ENCODE results near the gene SPEF2.

SPEF2 gene

DNA sequence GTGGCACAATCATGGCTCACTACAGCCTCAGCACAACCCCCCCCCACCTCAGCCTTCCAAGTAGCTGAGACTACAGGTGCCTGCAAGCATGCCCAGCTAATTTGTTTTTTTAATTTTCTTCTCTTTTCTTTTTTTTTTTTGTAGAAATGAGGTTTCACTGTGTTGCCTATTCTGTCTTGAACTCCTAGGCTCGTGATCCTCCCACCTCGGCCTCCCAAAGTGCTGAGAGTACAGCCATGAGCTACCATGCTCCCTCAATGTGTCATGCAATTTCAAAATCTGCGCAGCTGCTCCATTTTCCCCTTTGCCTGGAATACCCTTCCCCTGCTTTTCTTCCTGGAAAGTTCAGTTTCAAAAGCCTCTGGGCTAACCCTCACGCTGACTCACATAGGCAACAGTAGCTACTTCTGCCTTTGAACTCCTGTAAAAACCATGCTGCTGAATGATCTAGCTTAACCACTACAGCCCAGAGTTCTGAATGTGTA is 168.0 kb downstream of the SPEF2 start:
- no peak for DNase-seq

DNA sequence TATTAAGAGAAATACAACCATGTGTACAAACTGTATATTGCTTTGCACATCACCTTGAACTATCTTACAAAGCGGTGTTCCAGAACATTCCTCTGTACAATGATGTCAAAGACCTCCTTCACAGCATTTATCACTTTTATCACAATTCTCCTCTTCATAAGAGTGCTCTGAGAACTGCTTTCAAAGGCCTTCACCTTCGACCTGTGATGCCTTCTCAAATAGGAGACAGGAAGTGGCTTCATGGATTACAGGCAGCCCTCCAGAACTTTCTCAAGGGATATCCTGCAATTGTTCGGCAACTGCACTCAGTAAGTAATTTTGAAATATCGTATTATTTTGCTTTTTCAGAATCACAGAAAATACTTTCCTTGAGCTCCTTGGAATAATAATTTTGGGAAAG is 171.1 kb downstream of the SPEF2 start:
- DNase-seq = no peak

DNA sequence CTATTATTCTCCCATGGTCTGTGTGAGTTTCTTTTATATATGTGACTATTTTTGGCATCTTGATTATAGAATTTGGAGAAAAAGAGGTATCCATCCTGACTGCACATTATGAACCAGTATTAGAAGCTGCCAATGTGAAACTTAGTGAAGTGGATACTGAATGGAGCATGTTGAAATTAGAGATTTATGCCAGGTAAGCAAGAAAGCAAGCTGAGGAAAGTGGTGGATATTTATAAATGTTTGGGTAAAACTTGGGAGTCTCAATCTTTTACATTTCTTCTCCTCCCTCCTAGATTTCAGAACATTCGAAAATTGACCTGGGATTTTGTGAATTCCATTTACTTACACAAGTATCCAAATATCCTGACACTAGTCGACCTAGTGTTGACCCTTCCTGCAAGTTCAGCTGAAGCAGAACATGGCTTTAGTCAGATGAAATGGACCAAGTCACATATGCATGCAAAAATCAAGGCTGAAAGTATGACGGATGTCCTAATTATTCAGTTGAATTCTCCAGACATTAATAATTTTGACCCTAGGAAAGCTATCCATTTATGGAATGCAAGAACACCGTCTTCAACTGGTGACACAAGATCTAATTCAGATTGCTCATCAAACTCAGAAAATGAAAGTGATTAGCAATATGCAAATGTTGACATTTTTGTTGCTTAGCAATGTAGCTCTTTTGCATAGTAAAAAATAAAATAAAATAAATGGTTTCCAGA is 172.2 kb downstream of the SPEF2 start:
- DNase-seq = peak; percentile 88

DNA sequence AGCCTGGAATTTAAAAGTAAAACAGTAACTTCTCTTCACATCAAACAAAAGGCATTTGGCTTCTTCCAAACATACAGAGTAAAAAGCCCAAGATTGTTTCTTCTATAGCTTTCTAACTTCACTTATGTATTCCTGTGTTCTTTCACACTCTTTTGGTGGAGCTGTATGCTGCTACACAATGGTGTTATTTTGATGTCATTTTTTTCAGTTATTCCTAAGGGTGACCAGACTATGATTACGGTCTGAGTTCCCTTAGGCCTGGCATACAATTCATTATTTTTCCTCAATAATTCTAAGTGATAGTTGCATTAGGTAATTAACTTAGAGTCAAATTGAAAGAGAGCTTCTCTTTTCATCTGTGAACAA is 172.8 kb downstream of the SPEF2 start:
- no peak for DNase-seq

DNA sequence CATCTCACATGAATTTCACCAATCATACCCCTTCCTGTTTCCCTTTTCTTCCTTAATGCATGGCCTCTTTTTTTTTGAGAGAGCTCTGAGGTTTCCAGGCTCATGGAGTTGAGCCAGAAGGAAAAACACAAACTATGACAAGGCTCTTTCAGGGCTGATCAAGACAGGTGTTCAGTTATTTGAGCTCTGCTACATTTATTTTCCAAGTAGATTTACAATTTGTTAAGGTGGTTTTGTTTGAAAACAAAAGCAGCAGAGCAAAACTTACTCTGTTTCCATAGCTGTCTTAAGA is 176.6 kb downstream of the SPEF2 start:
- no peak for DNase-seq

DNA sequence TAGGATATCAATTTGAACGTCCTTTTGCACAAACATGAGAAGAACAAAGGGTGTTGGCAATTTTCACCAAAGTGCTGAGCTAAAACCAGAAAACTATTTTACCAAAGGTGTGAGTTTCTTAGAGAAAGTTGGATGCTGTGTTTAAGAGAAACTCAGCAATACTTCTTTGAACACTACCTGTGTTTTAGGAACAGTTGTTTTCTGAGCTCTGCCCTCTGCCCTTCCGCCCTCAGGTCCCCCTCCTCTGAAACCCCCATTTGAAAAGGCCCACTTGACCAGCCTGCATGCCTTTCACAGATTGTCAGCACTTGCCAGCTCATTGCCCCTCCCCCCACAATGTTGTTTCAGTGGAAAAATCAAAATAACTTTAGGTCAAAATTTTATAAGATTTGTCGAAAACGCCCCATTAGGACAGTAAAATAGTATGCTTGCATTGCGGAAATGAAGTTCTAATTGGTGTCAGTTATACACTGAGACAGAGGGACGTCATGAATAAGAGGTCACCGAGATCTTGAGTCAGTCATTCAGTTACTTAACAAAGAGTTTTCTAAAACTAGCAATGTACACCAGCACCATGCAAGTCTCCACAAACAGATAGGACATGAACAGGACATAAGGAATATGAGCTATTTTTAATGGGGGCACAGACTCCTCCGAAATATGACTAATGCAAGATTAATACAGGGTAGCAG is 177.2 kb downstream of the SPEF2 start:
- no peak for DNase-seq

DNA sequence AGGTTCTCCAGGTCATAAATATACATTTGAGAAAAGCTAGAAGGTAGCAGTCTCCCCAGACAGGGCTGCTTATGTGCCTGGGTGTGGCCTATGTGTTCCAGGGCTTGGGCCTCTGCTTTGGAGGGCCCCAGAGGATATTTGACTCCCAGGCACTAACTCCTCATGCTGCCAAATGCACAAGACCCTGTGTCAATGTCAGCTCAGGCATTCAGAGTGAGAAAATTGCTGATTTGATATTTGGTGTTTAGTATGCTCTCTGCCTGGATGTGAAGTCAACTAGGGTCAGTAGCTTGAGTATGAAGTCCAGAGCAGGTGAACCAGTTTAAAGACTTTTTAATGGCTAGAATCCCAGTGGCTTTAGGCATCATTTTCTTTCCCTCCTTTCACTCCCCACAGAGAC is 181.5 kb downstream of the SPEF2 start:
- DNase-seq = no peak

DNA sequence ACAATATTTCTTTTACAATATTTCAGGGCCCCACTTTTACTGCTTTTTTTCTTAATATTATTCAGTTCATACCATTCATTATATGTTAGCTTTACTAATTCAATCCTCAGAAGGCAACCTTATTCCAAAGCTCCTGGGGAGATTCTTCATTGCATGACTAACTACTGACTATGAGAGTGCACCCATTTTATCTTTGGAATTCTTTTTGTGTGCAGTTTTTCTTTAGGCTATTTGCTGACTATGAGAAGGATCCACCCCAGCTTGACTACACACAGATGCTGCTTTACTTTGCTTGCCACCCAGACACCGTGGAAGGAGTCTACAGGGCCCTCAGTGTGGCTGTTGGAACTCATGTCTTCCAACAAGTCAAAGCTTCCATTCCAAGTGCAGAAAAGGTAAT is 182.1 kb downstream of the SPEF2 start:
- DNase-seq = no peak

DNA sequence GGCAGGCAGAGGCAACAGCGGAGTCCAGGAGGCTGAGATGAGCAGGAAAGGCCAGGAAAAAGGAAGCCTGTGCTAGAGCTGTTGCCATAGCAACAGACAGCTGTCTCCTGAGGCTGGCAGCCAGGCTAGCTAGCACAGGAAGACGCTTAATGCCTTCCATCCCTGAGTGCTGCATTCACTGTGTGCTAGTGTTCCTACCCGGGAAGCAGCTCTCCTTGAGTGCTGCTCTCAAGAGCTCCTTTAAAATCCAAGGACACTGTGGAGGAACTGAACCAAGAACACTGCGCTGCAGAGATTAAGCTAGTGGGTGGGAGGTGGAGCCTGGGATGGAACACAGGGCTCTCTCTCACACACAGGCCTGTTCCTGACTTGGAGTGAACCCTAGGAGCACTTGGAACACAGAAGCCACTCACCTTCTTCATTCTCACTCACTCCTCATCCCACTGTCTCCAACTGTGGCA is 185.6 kb downstream of the SPEF2 start:
- DNase-seq = peak; percentile 72

DNA sequence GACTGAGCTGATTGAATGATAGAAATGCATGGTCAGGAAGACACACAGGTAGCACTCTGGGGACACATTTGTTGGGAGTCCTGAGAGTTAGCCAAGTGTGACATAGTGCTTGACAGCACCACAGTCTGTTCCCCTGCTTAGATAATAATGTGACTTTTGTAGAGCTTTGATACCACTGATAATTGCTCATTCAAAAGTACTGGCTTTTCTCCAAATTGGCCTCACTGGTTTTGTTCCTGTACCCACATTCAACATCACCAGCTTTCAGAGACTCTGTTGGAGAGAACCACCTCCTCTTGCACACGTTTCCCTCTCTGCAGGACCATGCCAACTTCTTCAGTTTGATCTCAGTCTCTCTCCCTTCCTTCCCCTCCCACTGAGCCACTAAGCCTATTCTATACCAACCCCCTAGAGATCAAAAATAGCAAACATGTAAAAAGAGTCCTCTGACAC is 186.6 kb downstream of the SPEF2 start:
- no peak for DNase-seq

DNA sequence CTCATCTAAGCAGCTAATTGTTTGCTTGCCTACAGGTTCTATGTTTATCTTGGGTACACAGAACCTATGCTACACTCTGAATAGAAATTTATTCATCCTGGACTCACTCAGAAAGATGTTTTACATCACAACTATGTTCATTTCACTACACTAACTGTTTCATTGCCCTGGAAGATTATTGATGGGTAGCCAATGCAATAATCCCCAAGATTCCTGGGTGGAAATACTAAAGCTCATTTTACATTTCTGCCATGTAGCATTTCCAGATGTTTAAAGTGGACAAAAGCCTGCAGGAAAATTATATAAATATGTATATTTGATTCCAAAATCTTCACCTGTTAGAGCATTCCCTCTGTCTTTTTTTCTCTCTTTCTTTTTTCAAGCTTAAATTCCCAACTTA is 187.2 kb downstream of the SPEF2 start:
- DNase-seq = no peak

DNA sequence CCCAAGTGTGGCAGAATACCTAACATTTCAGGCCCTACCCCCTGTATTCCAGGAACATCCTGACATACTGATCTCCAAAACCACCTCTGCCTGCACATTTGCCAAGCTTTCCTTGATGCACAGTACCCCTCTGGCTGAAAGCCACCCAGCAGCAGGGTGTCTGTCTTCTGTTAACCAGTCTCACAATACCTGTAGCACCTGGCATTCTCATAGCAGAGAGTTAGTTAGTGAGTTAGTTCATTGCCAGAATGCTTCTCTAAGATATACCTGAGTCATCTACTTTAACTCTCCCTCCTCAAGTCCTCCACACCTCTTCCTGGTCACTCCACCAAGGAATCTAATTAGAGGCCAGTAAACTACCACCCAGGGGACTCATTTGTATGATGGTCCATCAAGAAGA is 192.9 kb downstream of the SPEF2 start:
- DNase-seq = no peak

DNA sequence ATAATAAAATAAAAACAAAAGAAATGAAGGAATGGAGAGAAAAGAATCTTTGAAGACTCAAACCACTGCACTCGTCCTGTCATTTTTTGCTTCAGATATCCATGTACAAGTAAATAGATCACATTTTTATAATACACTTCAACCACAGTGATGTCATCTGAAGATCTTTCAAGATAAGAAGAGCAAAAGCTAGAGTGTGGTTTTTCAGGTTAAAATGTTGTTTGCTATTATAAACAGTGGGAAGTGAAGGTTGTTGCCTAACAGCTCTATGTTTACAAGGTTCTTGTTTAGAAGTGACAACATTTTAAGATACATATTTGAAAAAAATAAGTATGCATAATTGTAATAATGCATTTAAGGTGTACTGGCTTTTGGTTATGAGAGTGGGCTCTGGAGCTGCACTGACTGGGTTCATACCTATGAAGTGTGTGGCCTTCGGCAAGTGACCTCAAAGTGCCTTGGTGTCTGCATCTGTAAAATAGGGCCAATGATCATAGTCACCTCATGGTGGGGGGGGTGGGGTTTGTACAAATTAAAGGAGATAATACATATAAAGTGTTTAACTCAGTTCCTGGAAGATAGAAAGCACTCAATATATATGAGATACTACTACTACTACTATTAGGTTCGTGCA is 193.6 kb downstream of the SPEF2 start:
- DNase-seq = peak; percentile 23

DNA sequence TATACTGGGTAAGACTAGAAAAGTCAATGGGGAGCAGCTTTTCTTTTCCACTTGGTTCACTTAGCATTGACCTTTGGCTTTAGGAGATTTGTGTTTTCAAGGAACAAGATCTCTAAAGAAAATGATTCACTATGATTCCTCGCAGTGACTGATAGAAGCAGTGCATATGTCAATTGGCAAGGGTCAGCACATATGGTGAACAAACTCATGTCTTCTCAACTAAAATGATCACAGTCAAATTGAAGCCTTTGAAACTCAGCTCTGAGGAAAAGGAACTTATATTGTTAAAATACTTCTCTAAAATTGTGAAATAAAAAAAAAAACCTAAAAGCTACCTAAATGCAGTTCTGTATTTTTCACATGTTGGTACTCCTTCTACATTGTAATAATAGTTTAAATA is 195.9 kb downstream of the SPEF2 start:
- peak; percentile 79 for DNase-seq

DNA sequence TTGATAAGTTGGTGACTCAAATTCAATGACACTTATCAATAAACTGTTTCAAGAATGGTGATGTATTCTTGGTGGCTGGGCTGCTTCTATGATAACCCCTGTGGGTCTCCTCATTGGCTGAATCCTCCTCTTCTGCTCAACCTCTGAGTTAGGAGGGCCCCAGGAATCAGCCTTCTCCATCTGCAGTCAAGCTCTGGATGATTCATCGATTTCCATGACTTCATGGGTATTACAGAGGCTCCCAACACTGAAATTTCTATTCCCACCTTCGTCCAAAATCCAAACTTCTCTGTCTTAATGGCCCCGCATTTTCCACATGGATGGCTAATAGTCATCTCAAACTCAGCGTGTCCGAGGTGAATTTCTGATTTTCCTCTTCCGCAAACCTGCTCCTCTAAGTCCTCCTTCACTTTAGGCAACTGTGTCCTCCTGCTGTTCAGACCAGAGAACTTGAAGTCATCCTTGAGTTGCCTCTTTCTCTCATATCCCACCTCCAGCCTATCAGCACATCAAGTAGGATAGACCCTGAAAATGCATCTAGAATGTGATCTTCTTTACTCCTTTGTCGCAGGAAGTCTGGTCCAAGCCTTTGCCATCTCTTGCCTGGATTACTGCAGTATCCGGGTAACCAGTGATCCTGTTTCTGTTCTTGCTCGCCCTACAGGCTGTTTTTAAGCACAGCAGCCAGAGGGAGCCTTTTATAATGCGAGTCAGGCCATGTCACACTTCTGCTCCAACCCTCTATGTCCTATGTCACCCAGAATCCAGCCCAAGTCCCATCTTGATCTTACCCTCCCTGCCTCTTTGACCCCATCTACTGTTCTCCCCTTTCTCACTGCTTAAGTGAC is 197.7 kb downstream of the SPEF2 start:
- peak; percentile 28 for DNase-seq

DNA sequence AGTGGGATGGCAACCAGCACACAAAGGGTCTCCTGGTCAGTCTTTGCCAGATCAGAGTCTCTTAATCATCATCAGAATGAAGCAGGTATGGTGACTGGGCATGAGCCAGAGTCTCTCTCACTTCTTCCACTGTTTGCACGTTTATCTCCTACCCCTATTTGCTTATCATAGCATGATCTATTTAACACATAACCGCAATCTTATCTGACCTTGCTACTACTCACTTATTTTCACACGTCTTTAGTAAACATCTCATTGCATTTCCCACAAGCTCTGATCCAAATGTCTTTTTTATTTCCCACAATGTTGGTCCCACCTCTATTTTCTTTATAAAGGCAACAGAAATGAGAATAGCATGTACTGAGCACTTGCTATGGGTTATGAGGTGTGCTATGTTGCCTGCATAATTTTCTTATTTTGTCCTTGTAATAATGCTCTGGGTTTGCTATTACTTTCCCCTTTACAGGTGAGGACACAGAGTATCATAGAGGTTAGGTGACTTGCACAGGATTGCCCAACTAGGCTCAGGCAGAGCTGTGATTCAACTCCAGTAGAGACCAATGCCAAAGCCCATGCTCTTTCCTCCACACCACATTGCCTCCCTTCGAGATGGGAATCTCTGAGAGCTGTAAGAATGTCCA is 199.3 kb downstream of the SPEF2 start:
- DNase-seq = no peak

DNA sequence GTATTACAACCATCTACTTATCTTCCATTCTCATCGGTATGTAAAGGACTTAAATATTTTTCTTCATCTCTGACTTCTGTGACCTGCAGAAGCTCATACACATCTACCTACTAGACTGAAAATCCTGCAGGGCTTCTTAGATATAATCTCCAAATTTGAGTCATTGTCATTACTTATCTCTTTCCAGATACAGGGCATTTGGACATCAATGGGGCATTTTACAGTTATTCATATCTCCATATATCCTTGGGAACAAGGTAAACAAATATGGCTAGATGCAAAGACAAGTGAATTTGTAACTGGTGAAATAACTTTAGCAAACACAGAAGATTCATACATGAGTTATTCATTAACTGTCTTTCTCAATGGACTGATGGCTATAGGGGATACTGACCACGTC is 201.4 kb downstream of the SPEF2 start:
- DNase-seq = no peak

DNA sequence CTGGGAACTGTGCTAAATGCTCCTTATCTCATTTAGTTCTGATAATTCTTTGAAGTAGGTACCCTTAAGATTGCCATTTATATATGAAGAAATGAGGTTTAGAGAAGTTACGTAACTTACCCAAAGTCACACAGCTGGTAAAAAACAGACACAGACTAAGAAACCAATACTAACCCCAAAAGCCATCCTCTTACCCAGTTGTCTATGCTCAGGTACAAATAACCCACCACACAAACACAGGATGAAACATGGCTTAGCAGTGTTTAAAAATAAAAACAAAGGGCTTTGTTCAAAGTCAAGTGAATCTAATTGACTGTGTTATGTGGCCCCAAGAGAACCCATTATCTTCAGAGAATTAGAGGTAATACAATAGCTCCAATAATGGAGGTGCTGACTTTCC is 202.0 kb downstream of the SPEF2 start:
- DNase-seq = no peak

DNA sequence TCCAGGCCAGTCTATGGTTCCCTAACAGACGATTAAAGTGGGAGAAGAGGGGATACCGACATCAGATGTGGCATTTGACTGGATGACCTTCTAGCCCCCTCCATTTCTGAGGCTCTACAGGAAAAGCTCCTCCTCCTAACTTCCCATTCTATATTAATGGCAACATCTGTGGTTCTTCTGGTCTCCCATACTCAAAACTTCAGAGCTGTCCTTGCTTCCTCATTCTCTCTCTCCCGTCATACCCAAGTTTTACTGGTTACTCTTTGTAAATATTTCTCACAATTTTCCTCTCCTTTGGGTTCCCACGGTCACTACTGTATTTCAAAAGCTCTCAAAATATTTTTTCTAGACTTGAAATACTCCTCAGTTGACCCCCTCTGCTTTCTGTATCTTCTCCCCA is 203.1 kb downstream of the SPEF2 start:
- DNase-seq = no peak

DNA sequence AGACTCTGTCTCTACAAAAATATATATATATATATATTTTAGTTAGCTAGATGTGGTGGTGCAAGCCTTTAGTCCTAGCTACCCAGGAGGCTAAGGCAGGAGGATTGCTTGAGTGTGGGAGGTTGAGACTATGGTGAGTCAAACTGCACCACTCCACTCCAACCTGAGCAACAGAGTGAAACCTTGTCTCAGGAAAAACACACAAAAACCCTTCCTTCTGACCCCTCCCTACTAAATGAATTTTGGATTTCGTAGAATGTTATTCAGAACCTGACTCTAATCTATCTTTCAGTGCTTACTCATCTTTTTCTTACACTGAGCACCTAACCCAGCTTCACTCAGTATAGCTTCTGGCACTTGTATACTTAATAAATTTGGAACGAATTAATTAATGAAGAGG is 203.8 kb downstream of the SPEF2 start:
- no peak for DNase-seq

DNA sequence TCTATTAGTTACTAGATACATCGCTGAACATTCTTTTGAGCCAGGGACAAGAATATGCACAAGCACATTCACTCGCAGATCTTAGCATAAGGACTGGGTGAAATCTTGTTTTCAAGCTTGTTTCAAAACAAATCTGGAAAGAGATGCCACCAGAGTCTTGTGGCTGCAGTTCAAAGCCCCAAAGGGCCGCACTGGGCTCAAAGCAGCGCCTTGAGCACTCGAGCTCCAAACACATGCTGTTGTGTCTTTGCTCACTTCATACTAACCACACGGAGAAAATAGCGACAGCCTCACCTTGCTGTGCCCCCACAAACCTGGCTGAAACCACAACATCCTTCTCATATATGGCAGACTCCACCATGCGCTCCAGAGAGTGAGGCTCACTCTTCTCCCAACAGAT is 204.8 kb downstream of the SPEF2 start:
- DNase-seq = no peak

DNA sequence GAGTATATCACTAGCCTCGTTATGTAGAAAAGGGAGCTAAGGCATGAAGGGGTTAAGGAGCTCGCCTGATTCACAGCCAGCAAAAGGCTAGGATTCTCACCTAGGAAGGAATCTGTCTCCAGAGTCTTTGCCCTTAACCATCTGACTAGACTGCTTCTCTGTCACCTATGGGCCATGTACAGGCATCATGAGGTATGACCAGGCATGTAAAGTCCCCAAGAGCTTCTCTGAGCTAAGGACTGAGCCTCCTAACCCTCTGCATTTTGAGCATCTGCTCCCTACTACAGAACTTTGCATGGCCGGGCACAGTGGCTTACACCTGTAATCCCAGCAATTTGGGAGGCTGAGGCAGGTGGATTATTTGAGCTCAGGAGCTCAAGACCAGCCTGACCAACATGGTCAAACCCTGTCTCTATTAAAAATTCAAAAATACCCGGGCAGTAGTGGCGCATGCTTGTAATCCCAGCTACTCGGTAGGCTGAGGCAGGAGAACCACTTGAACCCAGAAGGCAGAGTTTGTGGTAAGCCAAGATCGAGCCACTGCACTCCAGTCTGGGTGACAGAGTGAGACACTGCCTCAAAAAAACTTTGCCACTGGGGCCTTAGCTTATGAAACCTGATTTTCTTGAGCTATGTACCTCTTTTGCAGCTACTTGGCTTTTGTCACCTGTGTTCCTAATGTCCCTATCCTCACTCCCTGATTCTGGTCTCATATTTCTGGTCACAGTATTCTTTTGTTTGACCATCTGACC is 205.9 kb downstream of the SPEF2 start:
- no peak for DNase-seq

Measured in HCEC 1CT (cell line).